Ishikawa (cell line): Measurements from ENCODE around the gene EXOSC3.

ENCODE experiments used
- CEBPB ChIP-seq: IDR thresholded peaks from 2 replicates; pipeline ENCODE4 v1.6.1; 2012
- CREB1 ChIP-seq: IDR thresholded peaks from 2 replicates; pipeline ENCODE4 v1.6.1; 2012; ENCODE audit warnings: low read depth
- EGR1 ChIP-seq: IDR thresholded peaks from 2 replicates; pipeline ENCODE4 v1.6.1; 2012
- EP300 ChIP-seq: IDR thresholded peaks from 2 replicates; pipeline ENCODE4 v1.6.1; 2012; ENCODE audit warnings: borderline replicate concordance
- FOXM1 ChIP-seq: IDR thresholded peaks from 2 replicates; pipeline ENCODE4 v1.6.1; 2012; ENCODE audit warnings: low read depth, borderline replicate concordance
- NFIC ChIP-seq: IDR thresholded peaks from 2 replicates; pipeline ENCODE4 v1.6.1; 2012
- RAD21 ChIP-seq: IDR thresholded peaks from 2 replicates; pipeline ENCODE4 v1.6.1; 2012; ENCODE audit warnings: low read depth
- TAF1 ChIP-seq: IDR thresholded peaks from 2 replicates; pipeline ENCODE4 v1.6.1; 2012; ENCODE audit warnings: low read depth, mild to moderate bottlenecking
- TCF12 ChIP-seq: IDR thresholded peaks from 2 replicates; pipeline ENCODE4 v1.6.1; 2012; ENCODE audit warnings: low read depth
- TEAD4 ChIP-seq: IDR thresholded peaks from 2 replicates; pipeline ENCODE4 v1.6.1; 2012
- YY1 ChIP-seq: IDR thresholded peaks from 2 replicates; pipeline ENCODE4 v1.6.1; 2012; ENCODE audit warnings: low read depth
- ZBTB7A ChIP-seq: IDR thresholded peaks from 2 replicates; pipeline ENCODE4 v1.6.1; 2012; ENCODE audit warnings: low read depth
- TF ChIP-seq, protein P1 (sequence below): IDR thresholded peaks from 2 replicates; pipeline ENCODE4 v1.6.1; 2012
- TF ChIP-seq, protein P2 (sequence below): IDR thresholded peaks from 2 replicates; pipeline ENCODE4 v1.6.1; 2012
- TF ChIP-seq, protein P3 (sequence below): IDR thresholded peaks from 2 replicates; pipeline ENCODE4 v1.6.1; 2012; ENCODE audit warnings: low read depth, mild to moderate bottlenecking

Gene EXOSC3

DNA sequence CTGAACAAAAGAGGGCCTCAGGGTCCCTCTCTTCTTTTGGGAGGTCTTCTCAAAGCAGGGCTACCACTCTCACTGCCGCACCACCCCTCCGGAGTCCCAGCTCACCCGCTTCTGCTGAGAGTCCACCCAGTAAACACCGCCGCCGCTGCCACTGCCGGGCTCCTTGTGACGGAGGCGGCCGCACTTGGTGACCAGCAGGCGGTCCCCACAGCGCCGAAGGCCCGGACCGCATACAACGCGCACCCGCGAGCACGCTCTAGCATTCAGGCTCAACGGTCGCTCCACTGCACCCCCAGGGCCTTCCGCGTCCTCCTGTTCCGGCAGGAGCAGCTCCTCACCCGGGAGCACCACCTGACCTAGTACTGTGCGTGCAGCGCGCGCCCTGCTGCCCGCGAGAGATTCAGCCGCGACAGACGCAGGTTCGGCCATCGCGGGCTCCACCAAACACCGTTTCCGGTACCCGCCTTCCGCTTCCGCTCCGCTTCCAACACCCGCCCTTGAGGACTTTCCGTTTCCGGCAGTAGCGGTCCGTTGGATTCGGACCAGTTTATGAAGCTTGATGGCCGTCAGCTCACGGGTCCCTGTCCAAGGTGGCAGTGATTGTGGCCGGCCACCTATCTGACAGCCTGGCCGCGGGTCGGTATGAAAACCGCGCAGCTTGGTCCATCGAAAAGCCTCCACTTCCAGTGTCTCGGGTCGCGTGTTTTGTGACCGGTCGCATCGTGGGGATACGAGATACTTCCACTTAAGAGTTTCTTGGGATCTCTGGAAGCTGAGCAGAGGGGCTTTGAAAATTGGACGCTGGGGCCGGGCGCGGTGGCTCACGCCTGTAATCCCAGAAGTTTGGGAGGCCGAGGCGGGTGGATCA is at the start of gene EXOSC3:
Gene EXOSC3 (minus strand): TSS at position 449 of the 868 bp plus-strand sequence. CDS start 20 bp downstream, at position 429.
- TF ChIP-seq TAF1 (peak; percentile 97), EGR1 (peak; percentile 34; the same call in 1 of the 2 replicates), YY1 (peak; percentile 91), FOXM1 (no peak), NFIC (peak; percentile 55), RAD21 (no peak; the same call in 1 of the 2 replicates), TEAD4 (no peak), EP300 (no peak), TCF12 (peak; percentile 77; the same call in 1 of the 2 replicates)
- TF ChIP-seq, protein P1, sequence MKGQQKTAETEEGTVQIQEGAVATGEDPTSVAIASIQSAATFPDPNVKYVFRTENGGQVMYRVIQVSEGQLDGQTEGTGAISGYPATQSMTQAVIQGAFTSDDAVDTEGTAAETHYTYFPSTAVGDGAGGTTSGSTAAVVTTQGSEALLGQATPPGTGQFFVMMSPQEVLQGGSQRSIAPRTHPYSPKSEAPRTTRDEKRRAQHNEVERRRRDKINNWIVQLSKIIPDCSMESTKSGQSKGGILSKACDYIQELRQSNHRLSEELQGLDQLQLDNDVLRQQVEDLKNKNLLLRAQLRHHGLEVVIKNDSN: peak; percentile 52
- TF ChIP-seq, protein P2, sequence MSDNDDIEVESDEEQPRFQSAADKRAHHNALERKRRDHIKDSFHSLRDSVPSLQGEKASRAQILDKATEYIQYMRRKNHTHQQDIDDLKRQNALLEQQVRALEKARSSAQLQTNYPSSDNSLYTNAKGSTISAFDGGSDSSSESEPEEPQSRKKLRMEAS: peak; percentile 87
- TF ChIP-seq, protein P3, sequence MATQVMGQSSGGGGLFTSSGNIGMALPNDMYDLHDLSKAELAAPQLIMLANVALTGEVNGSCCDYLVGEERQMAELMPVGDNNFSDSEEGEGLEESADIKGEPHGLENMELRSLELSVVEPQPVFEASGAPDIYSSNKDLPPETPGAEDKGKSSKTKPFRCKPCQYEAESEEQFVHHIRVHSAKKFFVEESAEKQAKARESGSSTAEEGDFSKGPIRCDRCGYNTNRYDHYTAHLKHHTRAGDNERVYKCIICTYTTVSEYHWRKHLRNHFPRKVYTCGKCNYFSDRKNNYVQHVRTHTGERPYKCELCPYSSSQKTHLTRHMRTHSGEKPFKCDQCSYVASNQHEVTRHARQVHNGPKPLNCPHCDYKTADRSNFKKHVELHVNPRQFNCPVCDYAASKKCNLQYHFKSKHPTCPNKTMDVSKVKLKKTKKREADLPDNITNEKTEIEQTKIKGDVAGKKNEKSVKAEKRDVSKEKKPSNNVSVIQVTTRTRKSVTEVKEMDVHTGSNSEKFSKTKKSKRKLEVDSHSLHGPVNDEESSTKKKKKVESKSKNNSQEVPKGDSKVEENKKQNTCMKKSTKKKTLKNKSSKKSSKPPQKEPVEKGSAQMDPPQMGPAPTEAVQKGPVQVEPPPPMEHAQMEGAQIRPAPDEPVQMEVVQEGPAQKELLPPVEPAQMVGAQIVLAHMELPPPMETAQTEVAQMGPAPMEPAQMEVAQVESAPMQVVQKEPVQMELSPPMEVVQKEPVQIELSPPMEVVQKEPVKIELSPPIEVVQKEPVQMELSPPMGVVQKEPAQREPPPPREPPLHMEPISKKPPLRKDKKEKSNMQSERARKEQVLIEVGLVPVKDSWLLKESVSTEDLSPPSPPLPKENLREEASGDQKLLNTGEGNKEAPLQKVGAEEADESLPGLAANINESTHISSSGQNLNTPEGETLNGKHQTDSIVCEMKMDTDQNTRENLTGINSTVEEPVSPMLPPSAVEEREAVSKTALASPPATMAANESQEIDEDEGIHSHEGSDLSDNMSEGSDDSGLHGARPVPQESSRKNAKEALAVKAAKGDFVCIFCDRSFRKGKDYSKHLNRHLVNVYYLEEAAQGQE: peak; percentile 84

DNA sequence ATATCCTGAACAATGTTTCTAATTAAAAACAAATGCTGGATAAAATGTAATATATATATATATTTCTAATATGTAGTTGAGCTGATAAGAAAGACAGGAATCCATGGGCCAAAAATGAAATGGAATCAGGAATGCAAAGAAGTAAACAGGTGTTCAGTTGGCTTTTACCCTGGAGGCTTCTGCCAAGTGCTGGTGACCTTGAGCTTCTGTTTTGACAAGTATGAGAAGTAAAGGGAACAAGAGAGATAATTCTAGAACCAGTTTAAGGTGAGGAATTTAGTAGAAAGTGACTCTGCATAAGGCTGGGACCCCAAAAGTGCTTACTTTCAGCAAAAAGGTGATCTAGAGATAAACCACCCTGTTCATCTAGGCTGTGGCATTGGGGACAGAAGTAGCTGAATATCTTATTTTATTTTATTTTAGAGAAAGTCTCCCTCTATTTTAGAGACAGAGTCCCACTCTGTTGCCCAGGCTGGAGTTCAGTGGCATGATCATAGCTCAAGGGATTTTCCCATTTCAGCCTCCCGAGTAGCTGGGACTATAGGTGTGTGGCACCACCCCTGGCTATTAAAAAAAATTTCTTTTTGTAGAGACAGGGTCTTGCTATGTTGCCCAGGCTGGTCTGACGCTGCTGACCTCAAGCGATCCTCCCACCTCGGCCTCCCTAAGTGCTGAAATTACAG is 42.8 kb upstream of the EXOSC3 start:
- TF ChIP-seq, protein P3: no peak
- TF ChIP-seq, protein P2: no peak
- TF ChIP-seq YY1 (no peak), CREB1 (no peak), TAF1 (no peak), CEBPB (no peak), TEAD4 (no peak), NFIC (no peak), TCF12 (no peak), EP300 (no peak), EGR1 (no peak)
- TF ChIP-seq, protein P1: no peak

DNA sequence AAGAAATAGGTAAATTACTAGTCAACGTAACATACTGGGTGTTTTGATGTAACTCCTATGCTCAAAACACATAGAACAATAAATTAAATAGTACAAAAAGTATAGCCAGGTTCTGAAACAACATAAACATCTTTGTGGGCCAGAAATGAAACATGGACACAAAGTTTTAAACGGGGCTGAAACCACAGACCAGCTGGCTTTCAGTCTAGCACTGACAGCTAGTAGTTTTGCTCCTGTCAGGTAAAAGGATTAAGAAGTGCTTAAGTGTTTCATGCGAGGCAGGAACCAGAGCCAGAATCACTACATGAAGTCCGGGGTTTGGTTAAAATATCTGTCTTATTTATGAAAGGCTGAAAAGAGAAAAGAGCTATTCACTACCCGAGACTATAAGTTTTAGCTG is 35.3 kb upstream of the EXOSC3 start:
- no peak for TF ChIP-seq FOXM1
- TF ChIP-seq CEBPB: no peak
- TF ChIP-seq RAD21: no peak
- no peak for TF ChIP-seq NFIC
- TF ChIP-seq, protein P1: no peak
- TF ChIP-seq TEAD4: no peak
- TF ChIP-seq EP300: no peak
- TF ChIP-seq TAF1: no peak
- no peak for TF ChIP-seq YY1
- TF ChIP-seq EGR1: no peak
- TF ChIP-seq CREB1: no peak
- no peak for TF ChIP-seq ZBTB7A
- TF ChIP-seq, protein P2: no peak
- TF ChIP-seq, protein P3: no peak
- no peak for TF ChIP-seq TCF12
